Measurements from ENCODE around the gene ATG16L2.

Gene ATG16L2

GRCh38 chr11:72836111-72836510 is 21.9 kb downstream of the ATG16L2 start:
- H3K9me2 ChIP-seq (replicated peaks; ENCODE audit: control insufficient read depth, low read length) = no peaks in the 10 kb centered on the region
- peaks cover 89% of the 10 kb centered on the region for H3K36me3 ChIP-seq (ENCODE audit: control insufficient read depth, low read length)
- peaks cover 23% of the 10 kb centered on the region for H3F3A ChIP-seq (ENCODE audit: control insufficient read depth, insufficient read depth)
- H4K20me1 ChIP-seq (ENCODE audit: control insufficient read depth, insufficient read depth, low read depth, low read length) = no peaks in the 10 kb centered on the region
- no peak for TF ChIP-seq EZH2phosphoT487 (IDR thresholded peaks at IDR 0.05; ENCODE audit: borderline replicate concordance, low read length)
- TF ChIP-seq, protein P1, sequence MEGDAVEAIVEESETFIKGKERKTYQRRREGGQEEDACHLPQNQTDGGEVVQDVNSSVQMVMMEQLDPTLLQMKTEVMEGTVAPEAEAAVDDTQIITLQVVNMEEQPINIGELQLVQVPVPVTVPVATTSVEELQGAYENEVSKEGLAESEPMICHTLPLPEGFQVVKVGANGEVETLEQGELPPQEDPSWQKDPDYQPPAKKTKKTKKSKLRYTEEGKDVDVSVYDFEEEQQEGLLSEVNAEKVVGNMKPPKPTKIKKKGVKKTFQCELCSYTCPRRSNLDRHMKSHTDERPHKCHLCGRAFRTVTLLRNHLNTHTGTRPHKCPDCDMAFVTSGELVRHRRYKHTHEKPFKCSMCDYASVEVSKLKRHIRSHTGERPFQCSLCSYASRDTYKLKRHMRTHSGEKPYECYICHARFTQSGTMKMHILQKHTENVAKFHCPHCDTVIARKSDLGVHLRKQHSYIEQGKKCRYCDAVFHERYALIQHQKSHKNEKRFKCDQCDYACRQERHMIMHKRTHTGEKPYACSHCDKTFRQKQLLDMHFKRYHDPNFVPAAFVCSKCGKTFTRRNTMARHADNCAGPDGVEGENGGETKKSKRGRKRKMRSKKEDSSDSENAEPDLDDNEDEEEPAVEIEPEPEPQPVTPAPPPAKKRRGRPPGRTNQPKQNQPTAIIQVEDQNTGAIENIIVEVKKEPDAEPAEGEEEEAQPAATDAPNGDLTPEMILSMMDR (IDR thresholded peaks at IDR 0.05; ENCODE audit: low read depth, low read length, poor library complexity, severe bottlenecking) = no peak
- H3K4me1 ChIP-seq (ENCODE audit: control insufficient read depth, low read length) = no peaks in the 10 kb centered on the region
- H3K9me3 ChIP-seq (ENCODE audit: control insufficient read depth, insufficient read depth, low read length) = no peaks in the 10 kb centered on the region
- no peak overlapping the region for H3K4me3 ChIP-seq (ENCODE audit: low read length)
- no peaks in the 10 kb centered on the region for H3K79me2 ChIP-seq (ENCODE audit: control insufficient read depth, low read length)
- no peak overlapping the region for H3K4me2 ChIP-seq (ENCODE audit: low read length)
- no peak overlapping the region for H3K27ac ChIP-seq (ENCODE audit: low read depth, low read length)
- no peaks in the 10 kb centered on the region for H3K27me3 ChIP-seq (ENCODE audit: control insufficient read depth, low read length)

- no peak for TF ChIP-seq EZH2phosphoT487 (IDR thresholded peaks at IDR 0.05; ENCODE audit: borderline replicate concordance, low read length)
- TF ChIP-seq, protein P1 (IDR thresholded peaks at IDR 0.05; ENCODE audit: low read depth, low read length, poor library complexity, severe bottlenecking) = no peak
These were observed 24.6 kb downstream of the ATG16L2 start for GRCh38 chr11:72838691-72839305.

DNA sequence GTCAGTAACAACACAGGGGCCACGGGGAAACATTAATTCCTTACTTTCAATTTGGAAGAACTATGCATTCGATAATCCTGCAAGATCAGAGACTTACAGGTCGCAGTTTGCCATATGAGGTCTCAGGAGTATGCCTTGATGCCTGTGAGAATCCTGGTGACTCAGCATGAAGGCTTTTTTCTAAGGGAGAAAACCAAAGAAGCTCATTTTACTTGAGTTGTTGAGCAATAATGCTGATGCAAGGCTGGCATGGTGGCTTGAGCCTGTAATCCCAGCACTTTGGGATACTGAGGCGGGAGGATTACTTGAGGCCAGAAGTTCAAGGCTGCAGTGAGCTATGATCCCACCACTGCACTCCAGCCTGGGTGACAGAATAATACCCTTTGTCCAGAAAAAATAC is 26.6 kb downstream of the ATG16L2 start:
- Histone ChIP-seq H3K36me3 (ENCODE audit: control insufficient read depth, low read length) (peaks cover 92% of the 10 kb centered on the region), H3F3A (ENCODE audit: control insufficient read depth, insufficient read depth) (0 out of 2 replicates have a peak, but pooled peaks cover 9% of the 10 kb centered on the region), H3K9me2 (replicated peaks; ENCODE audit: control insufficient read depth, low read length) (no peaks in the 10 kb centered on the region), H3K4me2 (ENCODE audit: low read length) (no peak overlapping the region), H3K79me2 (ENCODE audit: control insufficient read depth, low read length) (no peaks in the 10 kb centered on the region), H3K27ac (ENCODE audit: low read depth, low read length) (no peak overlapping the region), H3K27me3 (ENCODE audit: control insufficient read depth, low read length) (no peaks in the 10 kb centered on the region), H3K4me1 (ENCODE audit: control insufficient read depth, low read length) (no peaks in the 10 kb centered on the region), H4K20me1 (ENCODE audit: control insufficient read depth, insufficient read depth, low read depth, low read length) (no peaks in the 10 kb centered on the region), H3K9me3 (ENCODE audit: control insufficient read depth, insufficient read depth, low read length) (no peaks in the 10 kb centered on the region), H3K4me3 (ENCODE audit: low read length) (no peak overlapping the region)
- TF ChIP-seq EZH2phosphoT487 (IDR thresholded peaks at IDR 0.05; ENCODE audit: borderline replicate concordance, low read length) = no peak
- TF ChIP-seq, protein P1 (IDR thresholded peaks at IDR 0.05; ENCODE audit: low read depth, low read length, poor library complexity, severe bottlenecking) = no peak

More at GRCh38 chr11:72838691-72839305, 24.6 kb downstream of the ATG16L2 start:
- Histone ChIP-seq H3K9me2 (replicated peaks; ENCODE audit: control insufficient read depth, low read length) (no peaks in the 10 kb centered on the region), H3K9me3 (ENCODE audit: control insufficient read depth, insufficient read depth, low read length) (no peaks in the 10 kb centered on the region), H3K27ac (ENCODE audit: low read depth, low read length) (no peak overlapping the region), H4K20me1 (ENCODE audit: control insufficient read depth, insufficient read depth, low read depth, low read length) (no peaks in the 10 kb centered on the region), H3K4me2 (ENCODE audit: low read length) (no peak overlapping the region), H3F3A (ENCODE audit: control insufficient read depth, insufficient read depth) (peaks cover 13% of the 10 kb centered on the region; the same call in 1 of the 2 replicates), H3K4me3 (ENCODE audit: low read length) (no peak overlapping the region), H3K36me3 (ENCODE audit: control insufficient read depth, low read length) (peaks cover 90% of the 10 kb centered on the region), H3K79me2 (ENCODE audit: control insufficient read depth, low read length) (no peaks in the 10 kb centered on the region), H3K27me3 (ENCODE audit: control insufficient read depth, low read length) (no peaks in the 10 kb centered on the region), H3K4me1 (ENCODE audit: control insufficient read depth, low read length) (no peaks in the 10 kb centered on the region)

All from DOHH2 (cell line).